Epidermal melanocyte (primary cell): ENCODE measurements around the gene MRM2.

Source experiments
- DNase-seq: peaks from one replicate; pipeline ENCODE4 v3.0.0; 2011; ENCODE audit warnings: low spot score; ENCODE audit not compliant: insufficient read length

Gene MRM2

DNA sequence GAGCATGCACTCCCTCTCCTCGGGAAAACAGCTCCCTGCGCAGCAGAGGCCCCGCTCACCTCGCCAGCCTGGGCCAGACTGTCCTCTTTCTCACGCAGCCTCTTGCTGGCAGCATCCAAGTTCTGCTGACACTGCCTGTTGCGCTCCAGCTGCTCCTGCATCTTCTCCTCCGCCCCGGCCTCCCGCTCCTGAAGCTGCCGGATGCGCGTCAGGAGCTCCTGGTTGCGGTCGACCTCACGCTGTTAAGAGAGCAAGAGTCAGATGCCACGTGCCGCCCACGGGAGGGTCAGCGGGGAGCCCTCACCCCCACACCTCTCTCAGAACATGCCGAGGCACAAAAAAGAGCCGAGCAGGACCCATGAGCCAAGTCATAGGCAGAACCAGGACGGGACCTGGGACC is 19.5 kb downstream of the MRM2 start:
- no peak for DNase-seq

DNA sequence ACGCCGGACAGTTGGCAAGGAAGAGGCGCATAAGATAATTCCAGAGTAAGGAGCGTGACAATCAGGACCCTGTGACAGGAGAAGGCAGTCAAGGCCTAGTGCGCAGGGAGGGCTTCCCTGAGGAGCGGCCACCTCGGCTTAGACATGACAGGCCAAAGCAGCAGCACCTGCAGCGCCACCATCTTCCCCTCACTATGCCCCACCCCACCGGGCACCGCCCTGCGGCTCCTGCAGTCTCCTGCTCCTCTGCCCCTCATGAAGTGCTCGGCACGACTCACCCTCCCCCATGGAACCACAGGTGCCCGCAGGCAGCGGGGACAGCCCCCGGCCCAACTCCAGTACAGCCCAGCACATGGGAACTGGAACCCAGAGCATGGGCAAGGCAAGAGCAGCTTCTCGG is 21.1 kb downstream of the MRM2 start:
- DNase-seq = no peak

DNA sequence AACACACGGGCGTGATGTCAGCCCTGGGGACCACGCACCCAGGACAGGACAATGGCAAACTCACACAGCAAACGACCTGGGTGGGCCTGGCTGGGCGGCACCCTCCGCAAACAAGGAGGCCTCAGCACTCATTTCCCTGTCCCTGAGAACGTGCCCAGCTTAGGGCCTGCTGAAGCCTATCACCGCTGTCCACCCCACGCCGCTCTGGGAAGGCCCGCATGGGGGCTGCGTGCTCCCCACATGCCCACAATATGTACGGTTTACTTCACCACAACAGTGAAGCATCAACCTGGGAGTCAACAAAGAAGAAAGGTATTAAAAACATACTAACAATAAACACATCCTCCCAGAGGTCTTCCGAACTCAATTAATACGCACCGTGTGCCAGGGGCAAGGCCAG is 21.5 kb downstream of the MRM2 start:
- no peak for DNase-seq

DNA sequence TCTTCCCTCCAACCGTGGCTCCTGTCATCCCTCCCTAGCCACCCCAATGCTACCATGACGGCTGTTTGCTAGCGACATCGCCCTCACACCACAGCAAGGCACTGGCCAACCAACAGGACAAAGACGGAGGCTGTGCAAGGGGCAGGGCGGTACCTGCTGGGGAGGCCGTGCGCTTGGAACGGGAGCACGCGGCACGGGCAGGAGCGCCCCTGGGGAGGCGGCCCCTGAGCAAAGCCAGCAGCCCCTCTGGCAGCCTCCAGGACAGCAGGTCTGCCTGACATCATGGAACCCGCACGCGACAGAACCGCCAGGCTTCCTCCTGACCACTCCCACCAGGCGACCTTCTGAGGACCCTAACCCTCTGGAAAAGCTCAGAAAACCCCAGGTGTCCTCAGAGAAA is 22.0 kb downstream of the MRM2 start:
- no peak for DNase-seq

DNA sequence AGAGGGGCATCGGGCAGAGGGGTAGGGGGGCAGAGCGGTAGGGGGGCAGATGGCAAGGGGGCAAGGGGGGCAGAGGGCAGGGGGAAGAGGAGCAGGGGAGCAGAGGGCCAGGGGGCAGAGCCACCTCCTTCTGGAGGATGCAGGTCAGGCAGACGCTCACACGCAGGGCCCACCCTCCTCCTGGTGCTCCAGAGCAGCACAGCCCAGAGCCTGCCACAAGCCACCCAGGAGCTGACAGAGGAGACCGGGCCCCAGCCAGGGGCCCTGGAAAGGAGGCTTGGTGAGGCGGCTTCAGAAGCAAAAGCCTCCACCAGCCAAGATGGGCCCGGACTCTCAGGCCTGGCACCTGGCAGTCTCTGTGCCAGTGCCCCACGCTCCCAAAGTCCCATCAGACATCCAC is 22.4 kb downstream of the MRM2 start:
- no peak for DNase-seq

DNA sequence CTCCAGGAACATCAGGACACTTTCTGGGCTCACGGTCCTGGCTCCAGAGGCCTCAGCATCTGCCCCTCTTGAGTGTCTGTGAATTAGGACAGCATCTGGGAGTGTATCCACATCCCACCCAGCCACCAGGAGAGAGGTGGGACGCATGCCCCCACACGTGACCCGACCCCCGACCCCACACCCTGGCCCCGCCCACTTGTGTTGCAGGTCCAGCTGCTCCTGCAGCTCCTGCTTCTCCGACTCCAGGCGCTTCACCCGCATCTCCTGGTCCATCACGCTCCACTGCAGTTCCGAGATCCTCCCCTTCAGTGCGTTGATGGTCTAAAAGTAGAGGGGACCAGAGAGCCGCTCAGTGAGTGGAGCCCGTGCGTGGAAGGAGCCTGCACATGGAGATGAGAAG is 22.9 kb downstream of the MRM2 start:
- no peak for DNase-seq

DNA sequence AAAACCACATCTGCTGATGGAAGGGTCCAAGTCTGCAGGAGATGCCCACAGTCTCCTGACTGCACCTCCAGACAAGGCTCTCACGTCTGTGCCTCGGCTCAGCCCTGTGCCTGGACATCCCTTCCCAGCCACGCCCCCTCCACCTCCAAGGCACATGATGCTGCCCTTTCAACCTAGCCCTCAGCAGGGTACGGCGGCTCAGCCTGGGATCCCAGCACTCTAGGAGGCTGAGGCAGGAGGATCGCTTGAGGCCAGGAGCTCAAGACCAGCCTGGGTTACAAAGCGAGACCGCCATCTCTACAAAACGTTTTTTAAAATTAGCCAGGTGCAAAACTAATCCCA is 23.6 kb downstream of the MRM2 start:
- no peak for DNase-seq

DNA sequence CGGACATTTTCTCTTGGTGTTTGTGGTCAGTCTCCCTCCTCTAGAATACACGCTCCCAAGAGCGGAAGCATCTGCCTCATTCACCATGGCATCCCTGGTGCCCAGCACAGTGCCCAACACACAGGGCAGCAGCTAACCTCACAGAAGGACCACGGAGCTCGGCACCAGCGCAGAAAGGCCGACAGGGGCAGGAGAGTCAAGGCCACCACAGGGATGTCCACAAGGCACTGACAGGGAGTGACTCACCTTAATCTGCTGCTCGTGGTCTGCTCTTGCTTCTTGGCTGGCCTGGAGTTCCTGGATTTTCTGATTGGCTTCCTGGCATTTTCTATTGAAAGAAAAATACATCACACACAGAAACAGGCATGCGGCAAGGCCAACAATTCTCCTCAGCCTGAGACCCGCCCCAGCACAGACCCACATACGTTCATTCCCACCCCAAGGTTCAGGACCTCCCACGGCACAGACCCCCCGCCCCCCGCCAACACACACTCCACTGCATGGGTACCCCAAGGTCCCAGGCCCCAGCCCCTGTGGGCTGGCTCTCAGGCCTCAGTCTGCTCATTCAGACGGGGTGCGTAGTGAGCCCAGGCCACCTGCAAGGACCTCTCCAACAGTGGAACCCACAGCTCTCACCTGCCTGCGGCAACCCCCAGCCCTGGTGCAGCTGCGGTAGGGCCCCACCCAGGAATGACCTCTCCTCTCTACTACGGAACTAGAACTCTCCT is 24.1 kb downstream of the MRM2 start:
- DNase-seq = no peak

DNA sequence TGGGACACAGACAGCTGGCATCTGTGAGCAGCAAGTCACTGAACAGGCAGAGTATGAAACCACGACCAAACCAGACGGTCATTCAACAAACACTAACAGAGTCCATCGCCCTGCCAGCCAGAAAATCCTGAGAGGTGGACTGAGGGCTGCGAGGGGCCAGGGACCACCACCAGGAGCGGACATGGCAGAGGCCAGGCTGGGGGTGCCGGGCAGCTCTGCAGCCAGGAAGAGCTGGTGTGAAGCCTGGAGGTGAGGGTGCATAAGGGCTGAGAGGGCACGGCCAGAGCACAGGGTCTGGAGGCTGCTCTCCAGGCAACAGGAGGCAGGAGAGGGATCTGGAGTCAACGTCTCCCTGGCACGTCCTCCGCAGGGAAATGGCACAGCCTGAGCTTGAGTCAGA is 24.8 kb downstream of the MRM2 start:
- DNase-seq = no peak

DNA sequence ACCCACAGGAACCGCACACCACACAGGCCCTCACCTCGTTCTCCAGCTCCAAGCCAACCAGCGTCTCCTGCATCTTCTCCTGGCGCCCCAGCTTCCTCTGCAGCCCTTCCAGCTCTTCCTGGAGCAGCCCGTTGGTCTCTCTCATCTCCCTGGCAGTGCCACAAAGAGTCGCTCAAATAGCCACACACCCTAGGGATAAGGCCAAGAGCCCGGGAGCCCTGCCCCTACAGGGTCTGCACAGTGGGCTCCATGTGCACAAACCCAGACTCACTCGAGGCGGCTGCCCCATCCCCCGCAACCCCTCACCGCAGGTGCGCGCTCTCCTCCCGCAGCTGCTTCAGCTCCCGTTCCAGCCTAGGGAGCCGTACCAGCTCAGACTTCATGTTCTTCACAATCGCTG is 26.2 kb downstream of the MRM2 start:
- DNase-seq = no peak

DNA sequence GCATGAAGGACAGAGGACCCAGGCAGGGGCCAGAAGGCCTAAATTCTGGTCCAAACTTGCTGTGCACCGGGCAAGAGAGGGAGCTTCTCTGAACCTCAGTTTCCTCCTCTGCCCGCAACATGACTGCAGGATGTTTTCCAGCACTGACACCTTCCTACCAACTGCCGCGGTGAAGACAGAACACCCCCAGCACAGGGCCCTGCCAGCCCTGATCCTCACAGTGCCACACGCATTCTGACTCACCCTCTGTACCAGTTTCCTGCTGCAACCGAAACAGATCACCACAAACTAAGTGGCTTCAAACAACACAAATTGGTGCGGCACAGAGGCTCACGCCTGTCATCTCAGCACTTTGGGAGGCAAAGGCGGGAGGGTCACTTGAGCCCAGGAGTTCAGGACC is 27.4 kb downstream of the MRM2 start:
- no peak for DNase-seq

DNA sequence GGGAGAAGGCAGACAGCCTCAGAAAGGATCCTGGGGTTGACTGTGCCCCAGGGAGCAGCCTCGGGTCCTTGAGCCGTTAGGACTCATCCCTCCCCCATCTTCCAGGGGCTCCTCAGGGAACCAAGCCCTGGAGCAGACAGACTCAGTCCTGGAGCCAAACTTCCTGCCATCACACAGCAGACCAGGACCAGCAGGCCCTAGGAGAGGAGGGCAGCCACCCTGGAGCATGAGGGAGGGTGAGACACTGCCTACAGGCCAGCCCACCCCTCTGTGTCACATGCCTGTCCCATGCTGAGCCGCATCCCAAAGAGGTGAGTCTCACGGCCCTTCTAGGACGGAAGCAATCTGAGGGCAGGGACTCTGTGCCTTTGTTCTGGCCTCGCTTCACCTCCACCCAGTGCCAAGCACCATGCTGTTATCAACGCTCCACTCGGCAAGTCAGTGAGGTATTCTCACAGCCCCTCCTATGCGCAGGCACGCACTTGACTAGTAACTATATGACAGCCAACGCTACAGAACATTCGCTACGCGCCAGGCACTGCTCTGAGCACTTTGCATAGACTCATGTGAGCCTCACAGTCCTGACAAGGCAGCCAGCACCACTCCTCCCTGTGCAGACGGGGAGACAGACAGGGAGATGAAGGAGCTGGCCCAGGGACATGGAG is 28.3 kb downstream of the MRM2 start:
- DNase-seq = no peak

DNA sequence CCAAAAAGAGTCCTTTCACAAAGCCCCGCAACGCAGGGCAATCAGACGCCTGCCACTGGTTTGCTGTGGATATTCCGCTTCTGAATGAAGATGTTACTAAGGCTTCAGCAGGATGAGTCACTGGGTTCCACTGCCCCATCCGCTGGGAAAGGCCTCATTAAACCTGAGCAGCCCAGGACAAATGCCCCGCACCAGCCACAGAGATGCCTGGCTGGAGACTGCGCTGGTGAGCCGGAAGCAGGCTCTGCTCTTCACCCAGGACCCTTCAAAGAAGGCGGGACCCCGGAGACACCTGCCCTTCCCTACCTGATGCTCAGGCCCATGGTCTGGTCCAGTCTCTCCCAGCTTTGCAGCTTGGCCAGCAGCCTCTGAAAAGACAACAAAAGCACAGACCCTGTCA is 29.1 kb downstream of the MRM2 start:
- no peak for DNase-seq

DNA sequence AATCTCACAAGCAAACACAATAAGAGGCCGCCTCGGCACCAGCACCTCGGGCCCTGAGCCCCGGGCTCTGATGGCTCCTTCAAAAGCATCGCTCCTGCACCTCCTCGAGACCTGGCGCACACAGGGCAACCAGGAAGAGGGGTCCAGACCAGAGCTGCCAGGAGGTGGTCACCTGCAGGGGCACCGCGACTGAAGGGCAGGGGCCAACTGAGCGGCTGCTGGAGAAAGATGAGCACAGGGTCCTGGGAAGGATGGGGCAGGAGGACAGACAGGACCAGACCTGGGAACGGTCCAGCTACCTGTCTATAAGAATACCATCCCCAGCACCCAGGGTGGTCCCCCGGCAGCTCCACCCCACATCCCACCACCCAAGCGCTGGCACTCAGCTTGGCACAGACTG is 30.1 kb downstream of the MRM2 start:
- no peak for DNase-seq

DNA sequence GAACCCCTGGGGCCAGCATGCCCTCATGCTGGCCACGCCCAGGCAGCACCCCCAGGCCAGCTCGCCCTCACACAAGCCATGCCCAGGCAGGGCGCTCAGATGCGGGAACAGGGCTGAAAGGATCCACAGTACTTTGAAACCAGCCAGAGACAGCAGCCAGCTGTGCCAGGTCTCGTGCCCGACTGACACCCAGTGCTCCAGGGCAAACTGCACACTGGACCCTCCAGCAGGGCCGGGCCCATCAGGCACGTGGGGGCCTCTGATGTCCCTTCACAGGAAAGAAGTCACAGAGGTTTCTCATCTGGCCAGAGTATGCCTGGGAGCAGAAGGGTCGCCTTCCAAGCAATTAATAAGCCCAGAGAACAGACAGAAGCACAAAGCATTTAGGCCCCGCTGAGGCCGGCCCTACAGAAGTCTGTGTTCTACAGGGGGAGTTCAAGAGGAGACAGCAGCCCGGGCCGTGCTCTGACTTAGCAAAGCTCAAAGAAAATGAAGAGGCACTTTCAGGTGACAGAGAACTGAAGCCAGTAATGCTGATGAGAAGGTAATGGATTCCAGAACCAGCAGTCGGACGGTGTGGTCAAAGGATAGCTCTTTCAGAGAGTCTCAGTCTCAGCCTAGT is 30.6 kb downstream of the MRM2 start:
- DNase-seq = peak; percentile 88

DNA sequence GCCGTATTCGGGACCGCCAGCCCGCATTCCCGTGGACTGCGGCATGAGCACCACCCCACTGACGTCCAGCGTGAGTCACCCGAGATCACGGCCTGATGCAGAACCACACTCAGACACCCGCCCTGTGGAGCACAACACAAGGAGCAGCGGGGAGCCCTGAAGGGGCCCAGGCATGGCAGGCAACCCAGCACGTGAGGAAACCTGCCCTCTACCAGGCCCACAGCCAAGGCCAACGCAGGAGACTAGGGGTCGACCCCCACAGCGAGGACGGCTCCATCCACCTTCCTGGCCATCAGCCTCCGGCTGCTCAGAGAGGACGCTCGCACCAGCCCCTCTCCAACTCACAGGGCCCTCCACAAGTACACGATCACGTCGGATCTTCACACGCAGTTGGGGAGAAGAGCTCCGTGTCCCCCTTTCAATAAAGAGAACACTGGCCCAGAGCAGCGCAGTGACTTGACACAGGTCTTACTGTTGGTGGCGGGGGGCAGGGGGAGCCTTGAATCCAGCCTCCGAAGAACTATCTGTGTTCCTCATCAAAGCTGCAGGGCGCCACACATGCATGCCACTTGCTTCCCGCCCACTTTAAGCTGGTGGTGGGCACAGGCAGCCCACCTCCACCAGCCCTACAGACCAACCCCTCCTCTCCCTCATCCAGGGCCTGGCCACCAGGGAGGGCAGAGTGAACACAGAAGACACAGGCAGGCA is 31.3 kb downstream of the MRM2 start:
- DNase-seq = no peak

DNA sequence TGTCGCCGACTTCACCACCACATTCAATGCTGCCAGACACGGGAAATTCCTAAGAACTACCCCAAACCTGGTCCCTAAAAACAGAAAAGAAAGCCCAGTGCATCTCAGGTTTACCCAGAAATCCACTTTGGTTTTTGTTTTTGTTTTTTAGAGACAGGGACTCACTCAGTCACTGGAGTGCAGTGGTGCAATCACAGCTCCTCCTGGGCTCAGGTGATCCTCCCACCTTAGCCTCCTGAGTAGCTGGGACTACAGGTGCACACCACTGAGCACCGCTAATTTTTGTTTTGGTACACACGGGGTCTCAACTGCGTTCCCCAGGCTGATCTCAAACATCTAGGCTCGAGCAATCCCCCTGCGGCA is 32.1 kb downstream of the MRM2 start:
- DNase-seq = no peak

DNA sequence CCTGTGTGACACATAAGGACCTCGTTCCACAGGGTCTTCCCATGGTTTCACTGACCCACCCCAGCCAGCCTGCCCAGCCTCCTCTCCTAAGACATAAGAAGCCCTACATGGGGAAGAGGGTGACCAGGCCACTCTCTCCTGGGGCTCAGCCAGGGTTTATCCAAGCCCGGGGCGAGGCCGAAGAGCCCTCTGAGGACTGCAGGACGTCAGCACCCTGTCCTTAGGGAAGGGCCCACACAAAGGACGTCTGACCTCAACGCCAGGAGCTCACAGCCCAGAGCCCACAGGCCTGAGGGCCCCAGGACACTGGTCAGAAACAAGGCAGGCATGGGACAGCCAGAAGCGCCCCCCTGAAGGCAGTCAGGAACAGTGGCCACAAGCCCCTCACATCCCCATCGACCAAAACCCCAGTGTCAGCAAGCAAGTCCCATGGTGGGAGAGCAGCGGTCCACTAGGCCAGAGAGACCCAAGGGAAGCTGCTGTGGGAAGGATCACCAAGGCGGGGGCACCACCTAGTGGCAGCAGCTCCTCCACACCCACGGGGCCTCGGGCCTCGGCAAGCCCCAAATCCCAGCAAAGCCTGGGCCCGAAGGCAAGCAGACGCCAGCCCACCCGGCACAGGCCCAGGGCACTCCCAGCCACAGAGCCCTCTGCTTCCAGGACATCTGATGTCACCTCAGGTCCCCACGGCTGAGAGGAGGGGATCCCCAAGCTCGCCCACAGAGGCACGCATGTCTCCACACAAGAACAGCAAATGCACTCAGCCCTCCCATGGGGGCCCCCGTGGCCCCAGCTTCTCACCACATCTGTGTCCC is 32.7 kb downstream of the MRM2 start:
- DNase-seq = peak; percentile 91

DNA sequence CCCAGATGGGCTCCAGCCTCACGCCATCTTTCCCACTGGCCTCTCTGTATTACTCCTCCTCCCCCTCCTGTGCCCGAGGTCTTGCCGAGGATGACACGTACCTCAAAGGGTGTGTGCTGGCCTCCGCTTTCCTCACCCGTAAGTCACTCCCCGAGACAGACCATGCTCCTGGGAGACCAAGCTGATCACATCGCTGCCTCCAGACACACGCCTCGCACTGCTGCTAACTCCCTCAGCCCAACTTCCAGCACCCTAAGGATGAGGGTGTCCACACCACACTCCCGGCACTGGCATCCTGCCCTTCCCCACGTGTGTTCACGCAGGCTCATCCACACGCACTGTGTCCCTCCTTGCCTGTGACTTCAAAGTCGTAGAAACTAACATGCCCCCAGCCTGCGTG is 33.3 kb downstream of the MRM2 start:
- DNase-seq = no peak

DNA sequence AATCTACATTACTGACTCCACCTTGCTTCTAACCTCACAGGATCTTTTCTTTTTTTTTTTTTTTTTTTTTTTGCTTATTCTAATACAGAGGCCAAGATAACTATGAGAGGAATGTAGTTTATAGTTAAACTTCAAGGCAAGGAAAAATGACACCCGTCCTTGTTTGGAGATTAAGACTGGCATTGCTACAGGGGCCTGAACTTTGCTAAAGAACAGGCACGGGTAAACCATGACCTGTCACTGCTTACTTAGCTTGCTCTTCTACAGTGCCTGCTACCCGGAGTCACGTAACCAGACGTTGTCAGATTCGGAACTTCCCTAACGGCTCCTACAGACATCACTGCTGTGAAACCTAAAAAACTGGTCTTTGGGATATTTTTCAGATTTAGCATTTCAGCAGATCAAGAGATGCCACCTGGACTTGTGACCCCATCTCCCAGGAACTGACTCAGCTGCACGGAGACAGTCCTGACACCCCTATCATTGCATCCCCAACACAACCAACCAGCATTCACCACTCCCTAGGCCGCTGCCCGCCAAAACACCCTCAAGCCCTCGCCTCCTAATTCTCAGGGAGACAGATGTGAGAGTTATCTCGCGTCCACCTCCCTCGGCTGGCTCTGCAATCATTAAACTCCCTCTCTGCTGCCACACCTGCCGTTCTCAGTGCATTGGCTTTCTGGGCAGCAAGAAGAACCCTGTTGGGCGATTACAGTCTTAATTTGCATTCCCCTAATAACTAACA is 36.8 kb downstream of the MRM2 start:
- DNase-seq = no peak

DNA sequence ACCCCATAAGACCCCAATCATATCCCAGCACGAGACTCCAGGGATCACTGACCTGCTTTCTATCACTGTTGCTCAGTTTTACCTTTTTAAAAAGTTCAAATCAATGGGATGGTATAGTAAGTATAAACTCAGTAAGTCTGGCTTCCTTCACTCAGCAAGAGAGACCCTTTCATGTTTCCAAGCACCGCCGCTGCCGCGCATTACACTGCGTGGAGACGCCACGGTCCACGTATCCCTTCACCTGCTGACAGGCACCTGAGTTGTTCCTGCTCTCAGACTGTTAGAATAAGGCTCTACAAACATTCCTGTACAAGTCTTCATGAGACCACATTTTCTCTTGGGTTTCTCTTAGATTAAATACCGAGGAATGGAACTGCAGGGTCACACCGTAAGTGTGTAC is 37.6 kb downstream of the MRM2 start:
- DNase-seq = no peak
